Epithelial cell of esophagus (primary cell): Measurements from ENCODE around the gene OR12D1.
"Not testable (repeated sequence)": the region's sequence is repeated elsewhere in the genome, so short reads cannot be mapped to it uniquely, and the experiment has no call there.

ENCODE experiments used
- DNase-seq: peaks from one replicate; pipeline ENCODE4 v3.0.0; 2010; ENCODE audit warnings: low read depth
- H3K4me3 ChIP-seq: 2 replicates; pipeline ENCODE4 v1.5.1; 2011; ENCODE audit warnings: mild to moderate bottlenecking, low read length, control low read depth
- CTCF ChIP-seq: IDR thresholded peaks from 2 replicates; pipeline ENCODE4 v1.5.1; 2011; ENCODE audit warnings: low read depth, mild to moderate bottlenecking, low read length, control low read depth, inconsistent platforms; ENCODE audit not compliant: insufficient read depth; ENCODE audit errors: missing control alignments

The OR12D1 gene

DNA sequence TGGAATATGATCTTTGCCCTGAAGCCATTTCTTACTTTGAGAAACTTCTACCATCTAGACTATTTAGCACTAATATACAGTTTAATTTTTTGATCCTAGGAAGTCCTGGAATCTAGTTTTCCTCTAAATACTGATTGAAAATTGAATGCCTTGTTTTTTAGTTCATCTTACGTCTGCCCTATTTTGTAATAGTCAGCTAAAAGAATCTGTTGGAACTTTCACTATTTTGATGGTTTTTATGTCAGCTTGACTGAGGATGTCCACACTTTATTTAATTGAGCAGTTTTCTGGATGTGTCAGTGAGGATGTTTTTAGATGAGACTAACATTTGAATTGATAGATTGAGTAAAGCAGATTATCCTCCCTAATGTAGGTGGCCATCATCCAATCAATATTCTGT is 10.9 kb upstream of the OR12D1 start:
- no peak for DNase-seq
- H3K4me3 ChIP-seq = no peak overlapping the region
- TF ChIP-seq CTCF = no peak

DNA sequence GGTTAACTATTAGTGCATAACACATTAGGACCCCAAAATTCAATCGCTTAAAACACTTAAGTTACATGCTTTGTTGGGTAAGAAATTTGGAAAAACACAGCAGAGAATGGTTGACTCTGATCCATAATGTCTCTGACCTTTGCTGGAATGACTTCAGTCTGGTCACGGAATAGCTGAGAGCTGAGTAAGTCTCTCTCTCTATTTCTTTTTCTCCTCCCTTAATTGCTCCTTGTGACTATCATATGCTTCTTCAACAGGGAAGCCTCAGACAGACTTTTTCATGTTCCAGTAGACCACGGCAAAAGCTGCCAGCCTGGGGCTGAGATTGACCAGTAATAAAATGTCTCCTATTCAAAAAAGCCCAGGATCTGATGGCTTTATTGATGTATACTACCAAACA is 4.8 kb downstream of the OR12D1 start:
- TF ChIP-seq CTCF = no peak
- no peak for DNase-seq
- H3K4me3 ChIP-seq = no peak overlapping the region

DNA sequence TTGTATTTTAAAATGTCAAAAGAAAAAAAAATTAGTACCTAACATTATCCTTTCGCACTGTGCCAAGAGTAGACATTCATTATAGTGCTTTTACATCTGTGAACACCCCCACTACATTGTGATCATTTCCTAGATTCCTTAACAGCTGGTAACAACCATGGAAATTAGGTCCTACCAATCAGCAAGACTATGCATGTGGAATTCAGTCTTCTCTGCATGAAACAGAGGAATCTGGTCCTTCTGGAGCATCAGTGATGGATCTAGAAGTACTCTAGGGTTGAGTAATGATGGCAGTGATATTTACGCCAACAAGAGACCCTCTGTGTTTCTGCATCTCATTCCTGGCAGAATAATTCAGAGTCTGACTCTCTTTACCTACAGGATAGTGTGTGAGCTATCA is 9.4 kb downstream of the OR12D1 start:
- DNase-seq = no peak
- no peak overlapping the region for H3K4me3 ChIP-seq
- no peak for TF ChIP-seq CTCF

DNA sequence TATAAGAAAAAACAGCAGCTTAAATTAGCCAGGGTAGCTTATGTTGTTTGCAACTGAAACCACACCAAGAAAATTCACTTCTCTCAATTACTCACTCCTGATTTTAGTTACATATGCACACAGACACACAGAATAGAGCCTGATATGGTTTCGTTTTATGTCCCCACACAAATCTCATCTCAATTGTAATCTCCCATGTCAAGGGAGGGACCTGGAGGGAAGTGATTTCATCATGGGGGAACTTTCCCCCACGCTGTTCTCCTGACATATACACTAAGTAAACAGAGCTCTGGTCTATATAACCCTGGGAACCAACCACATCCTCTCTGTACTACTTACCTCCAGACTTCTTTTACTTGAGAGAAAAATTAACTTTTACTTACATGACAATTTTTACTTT is 9.8 kb downstream of the OR12D1 start:
- peak; percentile 5 for DNase-seq
- no peak overlapping the region for H3K4me3 ChIP-seq
- no peak for TF ChIP-seq CTCF

- DNase-seq = no peak
- H3K4me3 ChIP-seq = no peak overlapping the region
- TF ChIP-seq CTCF = no peak
Measured at GRCh38 chr6:29425075-29425474, 10.3 kb downstream of the OR12D1 start.

- no peak overlapping the region for H3K4me3 ChIP-seq
- no peak for TF ChIP-seq CTCF
- no peak for DNase-seq
Measured at GRCh38 chr6:29426654-29427053, 11.9 kb downstream of the OR12D1 start.

GRCh38 chr6:29436730-29437129 is 22.0 kb downstream of the OR12D1 start:
- DNase-seq = not testable (repeated sequence)

DNA sequence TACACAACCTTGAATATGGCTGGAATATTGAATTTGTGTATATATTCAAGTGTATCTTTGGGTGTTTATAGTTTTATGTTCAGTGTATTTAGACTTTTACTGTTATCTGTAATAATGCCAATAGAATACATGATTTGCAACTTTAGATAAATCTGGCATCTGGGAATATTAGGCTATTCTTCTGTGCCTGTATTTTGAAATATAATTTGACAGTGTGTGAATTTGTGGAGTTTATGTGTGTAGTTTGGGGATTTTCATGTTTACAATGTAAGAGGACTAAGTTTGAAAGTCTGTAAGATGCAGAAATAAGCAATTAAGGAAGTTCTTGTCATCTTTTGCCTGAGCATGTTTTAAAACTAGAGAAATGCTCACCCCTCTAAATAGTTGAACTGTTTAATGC is 24.3 kb downstream of the OR12D1 start, which contains the start of gene OR10C1:
TSS of gene OR10C1 (plus strand) at position 301 of the 400 bp plus-strand sequence. CDS start 710 bp downstream, outside the sequence.
- no peak for TF ChIP-seq CTCF
- no peak for DNase-seq
- no peak within 1 kb of the TSS for H3K4me3 ChIP-seq

More at GRCh38 chr6:29436730-29437129, 22.0 kb downstream of the OR12D1 start:
- H3K4me3 ChIP-seq = not testable (repeated sequence)
